Liver (tissue), 9 donors: ENCODE results near the gene KRTAP1-1. TPM values are rescaled to one million over a fixed set of nuclear protein-coding genes. Genes with fewer than 3 reads are reported as not detected.

Source experiments
- DNase-seq: peaks from one replicate; pipeline ENCODE4 v3.0.0-alpha.2; 2017; ENCODE audit warnings: low spot score
- H3K27ac ChIP-seq, 2 donors: one replicate each; pipeline ENCODE4 v1.7.0; 2013; ENCODE audit warnings: inconsistent platforms in 2 of 2, low read length in 2 of 2, control low read depth in 1 of 2, low read depth in 1 of 2, mild to moderate bottlenecking in 1 of 2
- H3K27me3 ChIP-seq, 4 donors: one replicate each; pipeline versions ENCODE4 v1.6.1 to v1.7.0; 2013; ENCODE audit warnings: low read length in 3 of 4, inconsistent platforms in 1 of 4, mild to moderate bottlenecking in 1 of 4, moderate library complexity in 1 of 4; ENCODE audit not compliant: control insufficient read depth in 4 of 4, insufficient read depth in 4 of 4
- H3K36me3 ChIP-seq, 4 donors: one replicate each; pipeline versions ENCODE4 v1.6.1 to v1.7.0; 2013; ENCODE audit warnings: low read length in 3 of 4, mild to moderate bottlenecking in 3 of 4, low read depth in 1 of 4, moderate library complexity in 1 of 4; ENCODE audit not compliant: control insufficient read depth in 4 of 4, insufficient read depth in 3 of 4
- H3K4me1 ChIP-seq, 4 donors: one replicate each; pipeline versions ENCODE4 v1.6.1 to v1.7.0; 2013; ENCODE audit warnings: low read length in 3 of 4, mild to moderate bottlenecking in 3 of 4, moderate library complexity in 1 of 4; ENCODE audit not compliant: control insufficient read depth in 4 of 4, insufficient read depth in 4 of 4
- H3K4me3 ChIP-seq, 3 donors: one replicate each; pipeline versions ENCODE4 v1.6.1 to v1.7.0; 2013; ENCODE audit warnings: low read length in 3 of 3, control low read depth in 1 of 3, low read depth in 1 of 3, mild to moderate bottlenecking in 1 of 3
- H3K9ac ChIP-seq, 2 donors: one replicate each; pipeline ENCODE4 v1.7.0; 2013; ENCODE audit warnings: low read length in 2 of 2, mild to moderate bottlenecking in 2 of 2, moderate library complexity in 2 of 2, control low read depth in 1 of 2, low read depth in 1 of 2
- H3K9me3 ChIP-seq, 4 donors: one replicate each; pipeline versions ENCODE4 v1.6.1 to v1.7.0; 2013; ENCODE audit warnings: low read length in 3 of 4; ENCODE audit not compliant: control insufficient read depth in 4 of 4
- CTCF ChIP-seq: fragments of 150-350 bp; IDR thresholded peaks from 2 replicates; pipeline ENCODE4 v1.5.1; 2017; ENCODE audit warnings: improper control_type of control experiment, low read depth, low read length; ENCODE audit not compliant: missing input control
- EGR1 ChIP-seq, 2 donors: IDR thresholded peaks; 2 replicates each; pipeline ENCODE4 v1.6.1; 2016 to 2018; ENCODE audit warnings: antibody characterized with exemption in 2 of 2, low read depth in 2 of 2
- FOXA1 ChIP-seq: IDR thresholded peaks from 2 replicates; pipeline ENCODE4 v1.6.1; 2016; ENCODE audit warnings: antibody characterized with exemption
- FOXA2 ChIP-seq: IDR thresholded peaks from 2 replicates; pipeline ENCODE4 v1.6.1; 2016; ENCODE audit warnings: antibody characterized with exemption
- GABPA ChIP-seq, 2 donors: IDR thresholded peaks in 1 of 2; conservative IDR thresholded peaks in 1 of 2; 2 replicates each; pipeline ENCODE4 v1.6.1; 2016; ENCODE audit warnings: antibody characterized with exemption in 2 of 2, mild to moderate bottlenecking in 1 of 2, moderate library complexity in 1 of 2
- HNF4G ChIP-seq: IDR thresholded peaks from 2 replicates; pipeline ENCODE4 v1.6.1; 2016; ENCODE audit warnings: antibody characterized with exemption
- JUND ChIP-seq, 2 donors: IDR thresholded peaks; 2 replicates each; pipeline ENCODE4 v1.6.1; 2016; ENCODE audit warnings: antibody characterized with exemption in 2 of 2
- NR2F2 ChIP-seq: IDR thresholded peaks from 2 replicates; pipeline ENCODE4 v1.6.1; 2016; ENCODE audit warnings: antibody characterized with exemption
- RAD21 ChIP-seq, 2 donors: IDR thresholded peaks; 2 replicates each; pipeline ENCODE4 v1.6.1; 2016; ENCODE audit warnings: antibody characterized with exemption in 2 of 2, mild to moderate bottlenecking in 2 of 2
- RXRA ChIP-seq, 2 donors: IDR thresholded peaks; 2 replicates each; pipeline ENCODE4 v1.6.1; 2017 to 2018; ENCODE audit warnings: antibody characterized with exemption in 2 of 2, mild to moderate bottlenecking in 1 of 2
- SP1 ChIP-seq: IDR thresholded peaks from 2 replicates; pipeline ENCODE4 v1.6.1; 2018; ENCODE audit warnings: antibody characterized with exemption, mild to moderate bottlenecking
- TAF1 ChIP-seq: conservative IDR thresholded peaks from 2 replicates; pipeline ENCODE4 v1.6.1; 2016; ENCODE audit warnings: antibody characterized with exemption, mild to moderate bottlenecking
- YY1 ChIP-seq: IDR thresholded peaks from 2 replicates; pipeline ENCODE4 v1.6.1; 2016; ENCODE audit warnings: antibody characterized with exemption, mild to moderate bottlenecking
- WGBS: extraction: QIAGEN DNeasy Blood & Tissue Kit; methylation state at CpG from one replicate; pipeline ENCODE4 v1.1.7; 2013; 5-methylcytosine and 5-hydroxymethylcytosine counted together
- polyA plus RNA-seq, 2 donors: library from polyadenylated mRNA; stranded (reverse) in 1 of 2; unstranded in 1 of 2; fragments of 200-250 nt in 1 of 2; fragments of >200 nt in 1 of 2; fragmentation: Nextera tagmentation in 1 of 2; extraction: Ambion mirVana in 1 of 2; gene quantifications; one replicate each; pipeline versions ENCODE4 v1.2.1 to v1.2.3, GENCODE V29; 2013 to 2015
- total RNA-seq, 2 donors: library from RNA; depleted of rRNA; stranded (reverse); fragments of >200 nt; gene quantifications; one replicate each; pipeline ENCODE4 v1.2.3, GENCODE V29; 2014
- TF ChIP-seq, protein P1 (sequence below): IDR thresholded peaks from 2 replicates; pipeline ENCODE4 v1.6.1; 2016; ENCODE audit warnings: antibody characterized with exemption
- TF ChIP-seq, protein P2 (sequence below): IDR thresholded peaks from 2 replicates; pipeline ENCODE4 v1.6.1; 2016; ENCODE audit warnings: antibody characterized with exemption
- TF ChIP-seq, protein P3 (sequence below): IDR thresholded peaks from 2 replicates; pipeline ENCODE4 v1.6.1; 2016; ENCODE audit warnings: antibody characterized with exemption, mild to moderate bottlenecking
- TF ChIP-seq, protein P4 (sequence below): IDR thresholded peaks from 2 replicates; pipeline ENCODE4 v1.6.1; 2016; ENCODE audit warnings: antibody characterized with exemption
- donor health status: healthy.
- donor health status: healthy.
- donor health status: healthy.
- donor health status: healthy.
- donor health status: healthy.

The KRTAP1-1 gene
- total and polyA plus RNA-seq, 4 donors = not detected

DNA sequence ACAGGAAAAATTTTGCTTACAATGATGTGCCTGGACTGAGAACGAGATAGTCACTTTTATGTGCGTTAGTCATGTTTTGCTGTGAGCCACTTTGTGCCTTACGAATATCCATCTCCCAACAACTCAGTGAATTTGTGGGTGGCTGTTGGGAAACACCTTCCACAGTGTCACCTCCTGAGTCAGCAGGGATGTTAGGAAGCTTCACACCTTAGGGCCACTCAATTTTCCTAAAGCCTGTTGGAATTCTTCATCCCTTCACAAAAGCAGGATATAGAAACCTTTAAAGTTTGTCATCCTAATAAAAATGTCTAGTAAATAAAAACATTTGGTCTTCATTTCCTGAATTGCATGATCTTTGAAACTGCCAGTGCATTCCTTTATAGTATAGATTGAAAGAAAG lies 28.1 kb downstream of the KRTAP1-1 start:
- no peak for DNase-seq
- Histone ChIP-seq H3K4me3 (no peak overlapping the region), H3K27ac (no peak overlapping the region), H3K27me3 (peaks cover 0 to 4% (median 0%) of the 10 kb centered on the region in 4 donors), H3K9ac (no peak overlapping the region), H3K9me3 (no peaks in the 10 kb centered on the region), H3K36me3 (no peaks in the 10 kb centered on the region), H3K4me1 (no peaks in the 10 kb centered on the region)
- WGBS = 78% methylated on average over 3 of the region's 3 CpGs
- TF ChIP-seq TAF1 = no peak
- no peak for TF ChIP-seq CTCF
- TF ChIP-seq EGR1 (IDR thresholded peaks at IDR 0.05; ENCODE audit: low read depth in 2 of 2) = no peak
- no peak for TF ChIP-seq FOXA1
- TF ChIP-seq, protein P1, sequence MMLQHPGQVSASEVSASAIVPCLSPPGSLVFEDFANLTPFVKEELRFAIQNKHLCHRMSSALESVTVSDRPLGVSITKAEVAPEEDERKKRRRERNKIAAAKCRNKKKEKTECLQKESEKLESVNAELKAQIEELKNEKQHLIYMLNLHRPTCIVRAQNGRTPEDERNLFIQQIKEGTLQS = no peak
- no peak for TF ChIP-seq HNF4G
- TF ChIP-seq FOXA2 = no peak
- no peak for TF ChIP-seq NR2F2
- no peak for TF ChIP-seq SP1
- TF ChIP-seq RAD21 (IDR thresholded peaks at IDR 0.05) = no peak
- TF ChIP-seq YY1 = no peak
- TF ChIP-seq, protein P2, sequence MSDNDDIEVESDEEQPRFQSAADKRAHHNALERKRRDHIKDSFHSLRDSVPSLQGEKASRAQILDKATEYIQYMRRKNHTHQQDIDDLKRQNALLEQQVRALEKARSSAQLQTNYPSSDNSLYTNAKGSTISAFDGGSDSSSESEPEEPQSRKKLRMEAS = no peak
- no peak for TF ChIP-seq RXRA (IDR thresholded peaks at IDR 0.05)

- WGBS = 79% methylated on average over 6 of the region's 6 CpGs
- Histone ChIP-seq H3K9ac (no peak overlapping the region), H3K36me3 (no peaks in the 10 kb centered on the region), H3K27me3 (peaks cover 0 to 4% (median 0%) of the 10 kb centered on the region in 4 donors), H3K9me3 (no peaks in the 10 kb centered on the region), H3K4me3 (no peak overlapping the region), H3K27ac (no peak overlapping the region), H3K4me1 (no peaks in the 10 kb centered on the region)
- TF ChIP-seq, protein P3, sequence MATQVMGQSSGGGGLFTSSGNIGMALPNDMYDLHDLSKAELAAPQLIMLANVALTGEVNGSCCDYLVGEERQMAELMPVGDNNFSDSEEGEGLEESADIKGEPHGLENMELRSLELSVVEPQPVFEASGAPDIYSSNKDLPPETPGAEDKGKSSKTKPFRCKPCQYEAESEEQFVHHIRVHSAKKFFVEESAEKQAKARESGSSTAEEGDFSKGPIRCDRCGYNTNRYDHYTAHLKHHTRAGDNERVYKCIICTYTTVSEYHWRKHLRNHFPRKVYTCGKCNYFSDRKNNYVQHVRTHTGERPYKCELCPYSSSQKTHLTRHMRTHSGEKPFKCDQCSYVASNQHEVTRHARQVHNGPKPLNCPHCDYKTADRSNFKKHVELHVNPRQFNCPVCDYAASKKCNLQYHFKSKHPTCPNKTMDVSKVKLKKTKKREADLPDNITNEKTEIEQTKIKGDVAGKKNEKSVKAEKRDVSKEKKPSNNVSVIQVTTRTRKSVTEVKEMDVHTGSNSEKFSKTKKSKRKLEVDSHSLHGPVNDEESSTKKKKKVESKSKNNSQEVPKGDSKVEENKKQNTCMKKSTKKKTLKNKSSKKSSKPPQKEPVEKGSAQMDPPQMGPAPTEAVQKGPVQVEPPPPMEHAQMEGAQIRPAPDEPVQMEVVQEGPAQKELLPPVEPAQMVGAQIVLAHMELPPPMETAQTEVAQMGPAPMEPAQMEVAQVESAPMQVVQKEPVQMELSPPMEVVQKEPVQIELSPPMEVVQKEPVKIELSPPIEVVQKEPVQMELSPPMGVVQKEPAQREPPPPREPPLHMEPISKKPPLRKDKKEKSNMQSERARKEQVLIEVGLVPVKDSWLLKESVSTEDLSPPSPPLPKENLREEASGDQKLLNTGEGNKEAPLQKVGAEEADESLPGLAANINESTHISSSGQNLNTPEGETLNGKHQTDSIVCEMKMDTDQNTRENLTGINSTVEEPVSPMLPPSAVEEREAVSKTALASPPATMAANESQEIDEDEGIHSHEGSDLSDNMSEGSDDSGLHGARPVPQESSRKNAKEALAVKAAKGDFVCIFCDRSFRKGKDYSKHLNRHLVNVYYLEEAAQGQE = no peak
- TF ChIP-seq, protein P4, sequence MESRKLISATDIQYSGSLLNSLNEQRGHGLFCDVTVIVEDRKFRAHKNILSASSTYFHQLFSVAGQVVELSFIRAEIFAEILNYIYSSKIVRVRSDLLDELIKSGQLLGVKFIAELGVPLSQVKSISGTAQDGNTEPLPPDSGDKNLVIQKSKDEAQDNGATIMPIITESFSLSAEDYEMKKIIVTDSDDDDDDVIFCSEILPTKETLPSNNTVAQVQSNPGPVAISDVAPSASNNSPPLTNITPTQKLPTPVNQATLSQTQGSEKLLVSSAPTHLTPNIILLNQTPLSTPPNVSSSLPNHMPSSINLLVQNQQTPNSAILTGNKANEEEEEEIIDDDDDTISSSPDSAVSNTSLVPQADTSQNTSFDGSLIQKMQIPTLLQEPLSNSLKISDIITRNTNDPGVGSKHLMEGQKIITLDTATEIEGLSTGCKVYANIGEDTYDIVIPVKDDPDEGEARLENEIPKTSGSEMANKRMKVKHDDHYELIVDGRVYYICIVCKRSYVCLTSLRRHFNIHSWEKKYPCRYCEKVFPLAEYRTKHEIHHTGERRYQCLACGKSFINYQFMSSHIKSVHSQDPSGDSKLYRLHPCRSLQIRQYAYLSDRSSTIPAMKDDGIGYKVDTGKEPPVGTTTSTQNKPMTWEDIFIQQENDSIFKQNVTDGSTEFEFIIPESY = no peak
- TF ChIP-seq JUND (IDR thresholded peaks at IDR 0.05) = no peak
- no peak for TF ChIP-seq HNF4G
- no peak for TF ChIP-seq RXRA (IDR thresholded peaks at IDR 0.05)
- TF ChIP-seq CTCF = no peak
- TF ChIP-seq GABPA (IDR thresholded peaks at IDR 0.05 in 1 of 2, conservative IDR thresholded peaks at IDR 0.05 in 1 of 2) = no peak
- TF ChIP-seq YY1 = no peak
- TF ChIP-seq, protein P2 = no peak
- TF ChIP-seq RAD21 (IDR thresholded peaks at IDR 0.05) = no peak
- TF ChIP-seq FOXA1 = no peak
- no peak for TF ChIP-seq SP1
- no peak for DNase-seq
Measured at GRCh38 chr17:41012326-41013120, 28.7 kb downstream of the KRTAP1-1 start.
